Stromal cell of bone marrow (primary cell): ENCODE measurements around the gene TMEM185B.
"Not testable (repeated sequence)": the region's sequence is repeated elsewhere in the genome, so short reads cannot be mapped to it uniquely, and the experiment has no call there.

ENCODE experiments used
- DNase-seq: peaks from one replicate; pipeline ENCODE4 v3.0.0-alpha.2; 2012; ENCODE audit warnings: low read depth

TMEM185B gene

DNA sequence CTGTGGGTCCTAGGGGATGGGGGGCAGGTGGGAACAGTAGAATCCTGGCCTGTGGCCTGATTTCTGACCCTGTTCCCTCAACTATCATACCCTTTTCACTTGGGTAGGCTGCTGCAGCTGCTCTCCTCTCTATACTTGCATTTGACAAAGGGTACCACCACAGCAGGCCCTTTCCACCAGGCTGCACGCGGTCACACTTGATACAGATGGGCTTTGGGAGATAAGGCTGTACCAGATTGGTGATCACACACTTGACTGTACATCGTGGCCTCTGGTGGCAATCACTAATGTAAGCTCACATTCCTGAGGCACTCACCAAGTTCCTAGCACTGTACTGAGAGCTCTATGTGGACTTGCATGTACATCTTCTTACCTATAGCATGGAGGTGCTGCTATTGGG is 27.9 kb upstream of the TMEM185B start:
- no peak for DNase-seq

DNA sequence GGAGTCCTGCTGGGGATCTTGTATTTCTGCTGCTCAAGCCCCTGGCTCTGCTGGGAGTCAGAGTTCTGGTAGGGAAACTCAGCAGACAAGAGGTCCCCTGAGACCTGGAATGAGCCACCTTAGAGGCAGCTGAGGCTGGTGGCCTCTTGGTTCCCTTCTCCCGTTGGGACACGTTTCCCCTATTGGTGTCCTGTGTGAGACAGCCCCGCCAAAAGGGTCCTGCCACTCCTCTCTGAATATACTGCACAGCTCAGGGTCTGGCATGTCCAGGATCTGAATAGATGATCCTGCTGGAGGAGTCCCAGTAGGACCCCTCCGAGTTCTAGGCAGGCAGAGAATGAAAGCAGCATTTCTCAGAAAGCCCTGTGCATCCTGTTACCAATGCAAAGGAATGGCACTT is 27.4 kb upstream of the TMEM185B start:
- DNase-seq: no peak

DNA sequence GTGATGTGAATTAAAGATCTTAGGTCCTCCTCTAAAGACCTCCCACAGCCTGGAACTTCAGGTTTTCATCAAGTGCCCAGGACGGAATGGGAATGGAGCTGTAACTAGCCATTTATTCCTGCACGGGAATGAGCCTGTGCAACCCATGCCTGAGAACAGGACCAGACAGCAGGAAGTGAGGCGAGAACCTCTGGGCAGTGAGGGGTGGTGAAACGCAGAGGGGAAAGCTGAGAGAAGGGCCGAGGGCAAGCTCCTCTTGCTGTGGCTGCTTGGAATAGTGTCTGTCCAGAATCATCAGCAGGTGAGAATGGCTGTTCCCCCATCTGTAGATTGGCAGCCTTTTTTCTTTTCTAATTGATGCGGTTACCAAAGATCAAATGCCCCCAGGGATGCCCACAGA is 24.7 kb upstream of the TMEM185B start:
- no peak for DNase-seq

DNA sequence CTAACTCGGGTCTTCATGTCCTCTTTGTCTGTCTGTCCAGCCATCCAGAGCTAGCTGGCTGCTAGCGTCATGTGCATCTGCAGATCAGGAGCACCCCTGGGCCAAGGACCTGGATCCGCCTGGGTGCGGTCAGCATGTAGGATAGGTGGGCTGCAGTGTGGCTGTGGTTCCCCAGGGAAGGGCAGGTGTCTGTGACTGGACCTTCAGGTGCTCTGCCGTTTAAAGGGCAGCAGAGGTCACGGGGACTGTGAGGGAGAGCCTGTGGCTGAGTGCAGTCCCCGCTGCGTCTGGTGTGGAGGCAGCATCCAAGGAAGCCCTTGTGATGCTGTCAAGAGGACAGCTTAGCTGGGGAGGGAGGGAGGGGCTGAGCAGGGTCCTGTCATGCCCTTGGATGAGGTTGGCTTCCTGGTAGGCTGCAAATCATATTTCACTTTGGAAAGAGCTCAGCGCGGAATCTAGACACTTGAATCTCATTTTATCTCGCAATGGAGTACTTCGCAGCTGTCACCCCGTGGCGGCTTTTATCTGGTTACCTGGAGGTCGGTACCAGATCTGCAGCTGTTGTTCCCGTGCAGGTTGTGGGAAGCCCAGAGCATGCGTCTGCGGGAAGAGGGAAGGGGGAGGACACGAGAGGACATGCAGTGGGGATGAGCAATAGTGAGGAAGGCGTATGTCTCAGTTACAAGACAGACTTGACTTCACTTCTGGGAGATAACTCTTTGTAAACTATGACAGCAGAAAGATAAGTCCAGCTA is 23.5 kb upstream of the TMEM185B start:
- DNase-seq: no peak

DNA sequence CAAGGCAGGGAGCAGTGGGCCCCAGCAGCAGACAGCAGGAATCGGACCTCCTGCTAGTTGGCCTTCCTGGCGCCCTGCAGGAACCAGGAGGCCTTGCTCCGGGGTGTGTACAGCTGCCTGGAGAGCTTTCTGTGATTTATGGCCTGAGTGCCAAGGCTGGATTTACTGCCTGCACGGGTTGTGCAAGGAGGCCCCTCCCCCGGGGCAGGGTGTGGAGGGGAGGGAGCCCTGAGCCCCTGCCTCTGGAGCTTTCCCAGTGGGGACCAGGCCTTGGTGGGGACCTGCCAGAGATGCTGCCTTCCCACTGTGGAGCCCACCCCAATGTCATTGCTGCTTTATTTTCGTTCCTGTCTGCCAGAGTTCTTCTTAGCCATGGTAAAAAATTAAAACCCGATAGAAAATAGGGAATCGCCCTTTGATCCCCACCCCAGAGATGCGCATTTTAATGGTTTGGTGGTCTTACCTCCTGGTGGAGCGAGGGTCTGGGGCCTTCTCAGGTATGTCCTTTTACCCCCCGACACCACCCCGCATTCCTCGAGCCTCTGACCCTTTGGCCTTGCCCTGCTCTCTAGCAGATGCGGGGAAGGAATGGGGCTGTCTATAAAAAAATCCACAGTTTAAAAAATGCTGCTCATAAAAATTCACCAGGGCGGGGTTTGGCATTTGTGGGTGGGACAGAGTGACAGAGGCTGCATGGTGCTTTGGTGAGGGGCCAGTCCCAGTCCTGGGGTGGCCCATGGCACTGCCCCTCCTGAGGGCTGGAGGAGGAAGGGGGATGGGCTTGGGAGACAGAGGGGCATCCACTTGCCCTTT is 22.5 kb upstream of the TMEM185B start:
- DNase-seq: no peak

DNA sequence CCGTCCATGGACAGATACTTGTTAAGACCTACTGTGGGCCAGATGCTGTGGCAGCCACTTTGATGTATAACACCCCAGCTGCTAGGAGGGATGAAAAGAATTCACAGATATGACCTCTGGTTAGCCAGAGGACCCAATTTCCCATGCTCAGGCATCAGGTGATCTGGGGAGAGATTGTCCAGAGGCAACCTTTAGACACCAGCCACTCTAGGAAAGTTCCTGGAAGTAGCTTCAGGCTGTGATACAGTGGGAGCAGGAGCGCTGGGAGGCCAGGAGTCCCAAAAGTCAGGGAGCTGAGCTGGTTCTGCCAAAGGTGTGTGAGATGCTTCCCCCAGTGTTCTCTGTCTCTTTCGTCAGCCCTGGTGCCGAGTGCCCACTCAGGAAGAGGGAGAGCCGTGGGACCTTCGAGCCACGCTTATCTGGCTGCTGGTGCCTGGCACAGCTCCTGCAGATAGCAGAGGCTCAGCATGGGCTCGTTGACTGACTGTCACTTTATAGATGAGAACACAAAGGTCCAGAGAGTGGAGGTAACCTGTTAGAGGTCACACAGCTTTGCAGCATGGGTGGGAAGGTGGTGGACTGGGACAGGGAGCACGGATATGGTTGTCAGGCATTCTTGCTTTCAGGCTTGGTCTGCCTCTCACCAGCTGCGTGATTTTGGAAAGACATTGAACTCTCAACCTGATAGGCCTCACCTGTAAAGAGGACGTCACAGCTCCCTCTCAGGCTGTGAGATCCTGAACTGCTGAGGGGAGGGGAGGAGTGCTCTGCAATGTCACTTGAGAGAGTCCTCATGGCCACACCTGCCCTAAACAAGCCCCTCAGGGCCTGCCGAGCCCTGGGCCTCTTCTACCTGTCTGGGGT is 21.7 kb upstream of the TMEM185B start:
- no peak for DNase-seq

DNA sequence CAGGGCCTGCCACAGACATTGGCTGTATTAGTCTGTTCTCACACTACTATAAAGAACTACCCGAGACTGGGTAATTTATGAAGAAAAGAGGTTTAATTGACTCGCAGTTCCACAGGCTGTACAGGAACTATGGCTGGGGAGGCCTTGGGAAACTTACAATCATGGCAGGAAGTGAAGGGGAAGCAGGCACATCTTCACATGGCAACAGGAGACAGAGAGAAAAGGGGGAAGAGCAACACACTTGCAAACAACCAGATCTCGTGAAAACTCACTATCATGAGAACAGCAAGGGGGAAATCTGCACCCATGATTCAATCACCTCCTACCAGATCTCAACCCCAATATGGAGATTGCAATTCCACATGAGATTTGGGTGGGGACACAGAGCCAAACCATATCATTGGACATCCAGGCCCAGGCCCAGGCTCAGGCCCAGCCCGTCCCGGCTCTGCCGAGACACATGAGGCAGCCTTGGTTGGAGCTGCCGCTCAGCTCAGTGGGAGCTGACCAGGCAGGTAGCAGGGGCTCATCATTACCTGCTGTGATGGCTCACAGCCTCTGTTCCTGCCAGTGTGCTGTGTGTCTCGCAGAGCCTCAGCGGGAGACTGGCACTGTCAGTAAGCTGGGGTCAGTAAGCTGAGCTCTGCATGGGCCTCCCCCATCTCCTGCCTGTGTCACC is 20.8 kb upstream of the TMEM185B start:
- no peak for DNase-seq

DNA sequence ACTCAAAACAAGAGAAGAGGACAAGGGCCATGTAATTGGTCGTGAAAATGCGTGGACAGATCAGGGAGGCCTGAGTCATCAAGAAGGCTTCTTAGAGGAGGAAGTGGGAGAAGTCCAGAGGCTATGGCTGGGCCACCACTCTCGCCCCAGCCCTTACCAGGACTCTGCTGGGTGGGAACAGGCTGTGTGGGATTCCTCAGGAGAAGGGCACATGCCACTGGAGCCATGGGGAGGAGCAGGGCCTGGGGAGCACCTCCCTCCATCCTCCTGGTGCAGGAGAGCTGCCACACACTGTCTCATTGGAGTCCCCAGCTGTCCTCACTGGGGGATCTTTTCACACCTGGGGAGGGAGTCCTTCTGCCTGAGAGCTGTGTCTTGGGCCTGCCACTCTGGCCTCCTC is 20.0 kb upstream of the TMEM185B start:
- no peak for DNase-seq

DNA sequence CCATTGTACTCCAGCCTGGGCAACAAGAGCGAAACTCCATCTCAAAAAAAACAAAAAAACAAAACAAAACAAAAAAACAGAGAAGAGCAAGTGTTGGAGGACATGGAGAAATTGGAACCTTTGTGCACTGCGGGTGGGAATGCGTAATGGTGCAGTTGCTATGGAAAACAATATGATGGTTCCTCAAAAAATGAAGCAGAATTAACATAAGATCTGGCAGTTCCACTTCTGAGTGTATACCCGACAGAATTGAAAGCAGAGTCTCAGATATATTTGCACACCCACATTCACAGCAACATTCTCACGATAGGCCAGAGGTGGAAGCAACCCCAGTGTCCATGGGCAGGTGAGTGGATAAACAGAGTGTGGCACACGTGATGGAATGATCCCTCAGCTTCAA is 18.5 kb upstream of the TMEM185B start:
- no peak for DNase-seq

DNA sequence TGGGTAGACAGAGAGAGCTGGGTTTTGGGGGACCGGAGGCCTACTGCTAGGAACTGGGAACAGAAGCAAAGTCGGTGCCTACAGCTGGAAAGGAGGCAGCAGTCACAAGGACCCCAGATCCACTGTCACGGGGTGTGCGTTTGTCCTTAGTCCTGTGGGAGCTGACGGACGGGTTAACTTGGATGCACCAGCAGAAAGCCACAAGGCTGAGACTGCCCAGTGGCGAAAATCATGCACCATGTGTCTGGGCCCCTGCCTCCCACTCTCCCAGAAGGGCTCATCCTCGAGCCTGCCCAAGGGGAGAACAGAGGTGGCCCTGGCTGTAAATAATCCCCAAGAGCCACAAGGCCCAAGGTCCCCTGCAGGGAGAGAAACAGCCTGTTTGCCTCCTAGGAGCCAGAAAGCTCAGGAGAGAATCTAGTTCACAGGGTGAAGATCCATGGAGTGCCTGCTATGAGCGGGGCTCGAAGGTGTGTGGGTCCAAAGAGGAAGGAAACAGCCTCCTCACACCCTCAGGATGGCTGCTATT is 17.8 kb upstream of the TMEM185B start:
- DNase-seq: no peak

DNA sequence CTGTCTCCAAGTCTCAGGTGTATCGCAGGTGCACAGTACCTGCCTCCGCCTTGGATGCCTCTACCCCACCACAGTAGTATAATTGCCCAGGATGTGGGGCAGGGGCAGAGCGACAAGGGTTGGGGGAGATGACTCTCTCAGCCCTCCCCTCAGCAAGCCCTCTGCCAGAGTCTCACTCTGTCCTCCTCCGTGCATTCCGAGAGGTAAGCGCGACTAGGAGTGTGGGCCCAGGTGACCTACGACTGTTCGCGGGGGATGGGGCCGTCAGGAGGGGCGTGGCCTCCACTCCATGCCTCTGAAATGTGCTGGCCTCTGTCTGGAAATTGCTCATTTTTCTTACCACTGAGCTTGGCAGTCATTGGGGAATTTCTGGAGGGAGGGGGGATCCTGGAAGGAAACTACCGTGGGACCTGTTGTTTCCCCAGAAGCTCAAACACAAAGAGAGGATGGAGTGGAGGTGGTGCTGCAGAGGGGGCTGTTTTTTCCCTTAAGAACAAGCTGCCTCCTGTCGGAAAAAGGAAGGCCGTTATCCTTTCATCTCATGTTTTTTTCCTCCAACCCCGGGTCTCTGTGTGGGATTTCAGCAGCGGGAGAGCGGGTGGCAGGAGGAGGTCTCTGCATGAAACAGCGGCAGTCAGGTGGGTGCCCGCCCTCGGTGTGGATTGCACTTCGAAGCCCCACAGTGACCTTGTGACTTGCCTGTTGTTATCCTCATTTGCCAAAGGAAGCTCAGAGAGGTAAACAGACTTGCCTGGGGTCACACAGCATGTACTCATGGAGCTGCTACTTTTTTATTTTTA is 16.5 kb upstream of the TMEM185B start:
- DNase-seq: peak; percentile 90

DNA sequence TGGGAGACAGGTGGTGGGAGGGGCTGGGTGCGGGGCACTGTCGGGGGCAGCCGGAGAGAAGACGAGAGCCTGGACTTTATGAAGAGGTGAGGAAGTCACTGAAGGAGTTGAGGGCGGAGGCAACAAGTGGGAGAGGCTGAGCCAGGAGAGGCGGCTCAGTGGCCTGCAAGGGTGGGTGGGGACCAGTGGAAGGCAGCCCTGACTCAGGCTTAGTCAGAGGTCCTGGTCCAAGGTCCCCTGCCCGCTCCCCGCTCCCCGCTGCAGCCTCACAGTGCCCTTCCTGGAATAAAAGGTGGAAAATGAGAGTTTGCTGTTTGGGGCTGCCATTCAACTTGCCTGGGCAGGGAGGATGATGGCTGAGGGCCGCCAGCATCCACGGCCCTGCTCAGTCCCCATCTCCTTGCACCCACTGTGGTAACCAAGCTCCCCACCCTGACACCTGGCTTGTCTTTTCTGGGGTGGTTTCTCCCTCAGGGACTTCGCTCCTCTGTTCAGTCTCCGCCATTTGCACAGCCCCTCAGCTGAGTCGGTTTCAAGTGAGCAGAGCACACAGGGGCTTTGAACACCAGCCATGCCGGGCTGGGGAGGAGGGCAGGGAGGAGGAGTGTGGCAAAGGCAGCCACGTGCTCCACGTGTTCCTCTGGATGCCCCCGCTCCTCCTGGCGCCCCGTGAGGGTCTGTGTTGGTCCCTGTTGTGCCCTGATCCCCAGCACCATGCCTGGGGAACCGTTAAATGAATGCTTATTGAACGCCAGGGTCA is 15.7 kb upstream of the TMEM185B start:
- peak; percentile 85 for DNase-seq

DNA sequence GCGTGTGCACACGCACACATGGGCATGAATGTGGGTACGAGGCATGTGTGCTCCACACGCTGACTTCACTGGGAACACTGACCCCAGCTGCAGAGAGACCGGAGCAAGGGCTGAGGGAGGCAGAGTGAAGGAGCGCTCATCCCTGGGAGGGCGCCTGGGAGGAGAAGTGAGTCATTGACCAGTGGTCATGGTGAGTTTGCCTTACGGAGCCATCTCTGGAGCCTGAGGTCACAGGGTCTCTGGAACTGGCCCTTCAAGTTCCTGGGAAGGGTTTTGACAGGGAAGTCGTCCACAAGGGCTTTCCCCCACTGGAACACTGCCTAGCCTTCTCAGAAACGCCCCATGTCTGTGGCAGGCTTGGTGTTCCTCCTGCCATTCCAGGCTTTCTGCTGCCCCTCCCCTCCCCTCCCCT is 14.3 kb upstream of the TMEM185B start:
- peak; percentile 86 for DNase-seq

DNA sequence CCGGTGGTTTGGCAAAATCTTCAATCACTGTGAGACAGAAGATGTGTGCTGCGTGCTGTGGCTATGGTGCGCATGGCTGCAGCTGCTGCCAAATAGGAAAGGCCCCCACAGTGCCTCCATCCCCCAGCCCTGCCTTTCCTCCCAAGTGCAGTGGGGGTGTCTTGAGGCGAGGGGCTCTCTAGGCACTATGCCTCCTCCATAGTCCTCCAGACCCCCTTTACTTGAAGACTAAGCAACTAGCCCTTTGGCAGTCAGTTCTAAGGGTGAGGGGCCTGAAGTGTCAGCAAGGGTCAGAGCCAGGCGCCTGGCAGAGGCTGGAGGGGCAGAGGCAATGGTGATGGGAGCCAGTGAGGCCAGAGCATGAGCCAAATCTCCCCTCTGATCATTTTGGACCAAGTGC is 13.6 kb upstream of the TMEM185B start:
- DNase-seq: no peak

DNA sequence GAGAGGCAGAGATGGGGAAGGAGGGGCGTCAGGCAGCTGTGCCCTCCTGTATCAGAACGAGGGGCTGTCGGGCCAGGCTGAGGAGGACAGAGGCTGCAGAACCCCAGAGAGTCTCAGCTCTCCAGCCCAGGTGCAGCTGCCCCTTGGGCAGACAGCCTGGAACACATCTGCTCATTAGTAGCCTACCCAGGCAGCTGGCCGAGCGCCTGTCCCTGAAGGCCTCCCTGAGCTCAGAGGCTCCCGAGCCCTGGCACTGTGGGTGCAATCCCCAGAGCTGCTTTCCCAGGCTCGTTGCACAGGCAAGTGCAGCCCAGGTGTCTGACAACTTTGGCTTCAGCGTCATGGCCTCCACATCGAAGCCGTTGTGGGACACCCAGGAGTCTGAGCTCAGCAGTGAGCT is 13.1 kb upstream of the TMEM185B start:
- DNase-seq: no peak

DNA sequence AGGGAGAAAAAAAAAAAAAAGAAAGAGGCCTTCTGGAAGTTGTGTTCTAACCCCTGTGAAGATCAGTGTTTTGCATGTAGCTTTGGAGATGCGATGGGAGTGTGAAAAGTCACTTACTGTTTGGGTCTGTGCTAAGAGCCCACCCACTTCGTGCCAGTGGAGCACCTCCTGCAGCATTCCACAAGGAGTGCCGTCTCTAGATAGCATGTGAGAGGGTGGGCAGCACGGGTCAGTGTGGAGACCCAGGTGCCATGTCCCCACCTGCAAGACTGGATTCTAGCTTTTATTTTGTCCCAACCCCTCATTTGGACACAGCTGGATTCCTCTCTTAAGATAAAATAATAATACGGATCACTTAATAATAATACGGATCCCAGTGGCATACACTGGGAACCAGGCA is 12.5 kb upstream of the TMEM185B start:
- DNase-seq: no peak

DNA sequence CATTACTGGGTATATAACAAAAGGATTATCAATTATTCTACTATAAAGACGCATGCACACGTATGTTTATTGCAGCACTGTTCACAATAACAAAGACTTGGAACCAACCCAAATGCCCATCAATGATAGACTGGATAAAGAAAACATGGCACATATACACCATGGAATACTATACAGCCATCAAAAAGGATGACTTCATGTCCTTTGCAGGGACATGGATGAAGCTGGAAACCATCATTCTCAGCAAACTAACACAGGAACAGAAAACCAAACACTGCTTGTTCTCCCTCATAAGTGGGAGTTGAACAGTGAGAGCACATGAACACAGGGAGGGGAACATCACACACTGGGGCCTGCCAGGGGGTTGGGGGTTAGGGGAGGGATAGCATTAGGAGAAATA is 12.0 kb upstream of the TMEM185B start:
- not testable (repeated sequence) for DNase-seq

DNA sequence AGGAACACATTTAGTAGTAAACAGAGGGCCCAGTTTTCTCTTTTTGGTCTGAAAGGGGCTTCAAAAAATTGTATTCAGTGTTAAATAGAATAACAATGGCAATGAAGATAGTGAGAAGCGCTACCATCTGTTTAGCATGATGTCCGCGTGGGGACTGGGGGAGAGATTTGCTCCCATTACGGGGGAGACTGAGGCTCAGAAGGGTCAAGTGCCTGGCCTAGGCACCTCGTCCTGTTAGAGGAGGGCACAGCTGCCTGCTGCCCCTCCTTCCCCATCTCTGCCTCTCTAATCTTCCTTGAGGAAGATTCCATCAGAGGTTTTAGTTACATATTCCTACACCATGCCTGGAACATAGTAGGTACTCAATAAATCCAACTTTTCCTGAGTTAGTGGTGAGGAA is 10.1 kb upstream of the TMEM185B start:
- no peak for DNase-seq

DNA sequence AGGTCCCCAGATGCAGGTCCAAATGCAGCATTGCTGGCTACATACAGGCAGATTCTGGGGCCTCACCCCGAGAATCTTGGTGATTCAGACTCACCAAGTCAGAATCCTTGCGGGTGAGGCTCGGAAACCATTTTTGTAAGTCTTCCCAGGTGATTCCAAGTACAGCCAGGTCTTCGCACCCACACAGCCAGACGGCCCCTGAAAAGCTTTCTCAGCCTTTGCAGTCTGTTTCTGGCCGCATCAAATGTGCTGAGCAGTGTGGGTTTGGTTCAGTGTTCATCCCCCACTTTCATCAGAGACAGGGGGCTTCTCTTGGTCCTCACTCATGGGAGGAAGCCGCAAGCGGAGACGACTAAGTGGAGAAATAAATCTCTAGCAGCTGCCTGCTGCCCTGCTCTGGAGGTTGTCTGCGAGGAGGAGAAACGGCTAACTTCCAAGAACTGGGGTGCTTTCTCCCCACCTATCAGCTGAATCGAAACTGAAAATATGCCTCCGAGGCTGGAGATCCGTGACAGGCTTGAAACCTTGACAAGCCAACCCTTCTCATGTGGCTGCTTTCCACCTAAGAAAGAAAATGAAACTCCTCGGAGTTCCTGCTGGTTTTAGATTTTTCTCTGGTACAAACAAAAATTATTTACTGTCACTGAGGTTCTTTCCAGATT is 8.9 kb upstream of the TMEM185B start:
- peak; percentile 51 for DNase-seq

DNA sequence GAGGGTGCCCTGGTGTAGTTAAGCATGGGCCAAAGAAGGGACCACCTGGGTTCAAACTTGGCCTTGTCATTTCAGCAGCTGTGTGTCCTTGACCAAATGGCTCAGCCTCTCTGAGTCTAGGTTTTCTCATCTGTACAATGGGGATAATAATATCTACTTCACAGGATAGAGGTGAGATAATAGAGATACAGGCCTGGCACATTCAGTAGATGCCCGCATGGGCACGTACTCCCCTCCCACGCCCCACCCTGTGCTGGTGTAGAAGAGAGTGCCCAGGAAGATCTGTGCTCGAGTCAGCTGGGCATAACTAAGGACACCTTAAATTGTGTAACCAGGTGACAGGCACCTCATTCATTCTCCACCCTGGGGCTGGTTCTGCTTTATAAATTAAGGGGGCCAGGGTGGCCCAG is 8.4 kb upstream of the TMEM185B start:
- no peak for DNase-seq
